ENCODE measurements around the gene DNAH9.

The DNAH9 gene

GRCh38 chr17:11991461-11991860, 393.2 kb downstream of the DNAH9 start:
- TF ChIP-seq CTCF (IDR thresholded peaks at IDR 0.05; ENCODE audit: low read depth, low read length), result no peak
- H3K27me3 ChIP-seq, result no peaks in the 10 kb centered on the region
- no peak overlapping the region for H3K4me3 ChIP-seq (ENCODE audit: low read depth, low read length)
- H3K36me3 ChIP-seq, result no peaks in the 10 kb centered on the region
- DNase-seq, result no peak
- no peaks in the 10 kb centered on the region for H3K4me1 ChIP-seq
- no peaks in the 10 kb centered on the region for H3K9me3 ChIP-seq

GRCh38 chr17:11996722-11997146, 398.5 kb downstream of the DNAH9 start:
- TF ChIP-seq CTCF (IDR thresholded peaks at IDR 0.05; ENCODE audit: low read depth, low read length), result no peak
- H3K9me3 ChIP-seq, result no peaks in the 10 kb centered on the region
- H3K4me3 ChIP-seq (ENCODE audit: low read depth, low read length), result peak overlapping the region; percentile 73
- DNase-seq, result no peak
- H3K27me3 ChIP-seq, result no peaks in the 10 kb centered on the region
- no peaks in the 10 kb centered on the region for H3K36me3 ChIP-seq
- no peaks in the 10 kb centered on the region for H3K4me1 ChIP-seq

- H3K4me1 ChIP-seq, result no peaks in the 10 kb centered on the region
- no peaks in the 10 kb centered on the region for H3K36me3 ChIP-seq
- peak; percentile 91 for DNase-seq
Measured at GRCh38 chr17:11997147-11997971, 399.1 kb downstream of the DNAH9 start, which contains the start of gene ZNF18. Gene ZNF18 (minus strand): TSS chr17:11997475. CDS start chr17:11992829, 4,646 bp downstream.

GRCh38 chr17:11997972-11998233, 399.6 kb downstream of the DNAH9 start:
- no peaks in the 10 kb centered on the region for H3K9me3 ChIP-seq
- H3K27me3 ChIP-seq, result no peaks in the 10 kb centered on the region
- H3K4me3 ChIP-seq (ENCODE audit: low read depth, low read length), result peak overlapping the region; percentile 73
- H3K4me1 ChIP-seq, result no peaks in the 10 kb centered on the region
- DNase-seq, result no peak
- no peaks in the 10 kb centered on the region for H3K36me3 ChIP-seq
- TF ChIP-seq CTCF (IDR thresholded peaks at IDR 0.05; ENCODE audit: low read depth, low read length), result no peak

More at GRCh38 chr17:11997147-11997971, 399.1 kb downstream of the DNAH9 start, which contains the start of gene ZNF18:
- no peak for TF ChIP-seq CTCF (IDR thresholded peaks at IDR 0.05; ENCODE audit: low read depth, low read length)
- no peaks in the 10 kb centered on the region for H3K27me3 ChIP-seq
- no peaks in the 10 kb centered on the region for H3K9me3 ChIP-seq
- peak within 1 kb of the TSS; percentile 73 for H3K4me3 ChIP-seq (ENCODE audit: low read depth, low read length)

GRCh38 chr17:11999696-12000095, 401.4 kb downstream of the DNAH9 start:
- no peak for DNase-seq
- Histone ChIP-seq H3K4me1 (no peaks in the 10 kb centered on the region), H3K9me3 (no peaks in the 10 kb centered on the region), H3K36me3 (no peaks in the 10 kb centered on the region), H3K27me3 (no peaks in the 10 kb centered on the region), H3K4me3 (ENCODE audit: low read depth, low read length) (no peak overlapping the region)
- TF ChIP-seq CTCF (IDR thresholded peaks at IDR 0.05; ENCODE audit: low read depth, low read length), result no peak

- Histone ChIP-seq H3K4me1 (no peaks in the 10 kb centered on the region), H3K36me3 (no peaks in the 10 kb centered on the region), H3K27me3 (no peaks in the 10 kb centered on the region), H3K9me3 (no peaks in the 10 kb centered on the region), H3K4me3 (ENCODE audit: low read depth, low read length) (no peak overlapping the region)
- no peak for TF ChIP-seq CTCF (IDR thresholded peaks at IDR 0.05; ENCODE audit: low read depth, low read length)
- DNase-seq, result no peak
Measured at GRCh38 chr17:12007466-12007865, 409.2 kb downstream of the DNAH9 start.

Data from BE2C (cell line).